ENCODE data around the gene IFITM10.
A peak's percentile ranks its signal among the peaks of the same experiment; 100 is the strongest.

Gene IFITM10

DNA sequence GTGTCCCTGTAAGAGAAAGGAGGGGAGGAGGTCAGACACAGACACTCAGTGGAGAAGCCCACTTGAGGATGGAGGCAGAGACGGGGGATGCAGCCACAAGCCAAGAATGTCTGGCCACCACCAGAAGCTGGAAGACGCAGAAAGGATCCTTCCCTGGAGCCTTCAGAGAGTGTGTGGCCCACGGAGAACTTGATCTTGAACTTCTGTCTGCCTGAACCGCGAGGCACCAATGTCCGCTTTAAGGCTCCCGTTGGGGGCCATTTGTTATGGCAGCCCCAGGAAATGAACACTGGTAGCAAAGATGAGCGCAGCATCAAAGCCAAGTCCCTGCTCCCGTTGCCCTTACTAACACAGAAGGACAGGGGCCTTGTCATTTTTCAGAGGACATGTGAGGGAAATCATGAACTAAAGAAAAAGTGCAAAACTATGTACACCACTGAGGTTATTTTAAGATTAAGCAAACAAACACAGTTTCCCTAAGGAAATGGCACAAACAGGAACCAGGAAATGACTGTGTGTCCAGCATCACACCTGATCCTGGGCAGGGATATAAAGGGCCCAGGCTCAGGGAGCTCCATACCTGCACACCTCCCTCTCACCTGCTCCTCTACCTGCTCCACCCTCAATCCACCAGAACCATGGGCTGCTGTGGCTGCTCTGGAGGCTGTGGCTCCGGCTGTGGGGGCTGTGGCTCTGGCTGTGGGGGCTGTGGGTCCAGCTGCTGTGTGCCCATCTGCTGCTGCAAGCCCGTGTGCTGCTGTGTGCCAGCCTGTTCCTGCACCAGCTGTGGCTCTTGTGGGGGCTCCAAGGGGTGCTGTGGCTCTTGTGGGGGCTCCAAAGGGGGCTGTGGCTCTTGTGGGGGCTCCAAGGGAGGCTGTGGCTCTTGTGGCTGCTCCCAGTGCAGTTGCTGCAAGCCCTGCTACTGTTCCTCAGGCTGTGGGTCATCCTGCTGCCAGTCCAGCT is 53.5 kb downstream of the IFITM10 start, which contains the start of gene KRTAP5-6:
KRTAP5-6 (plus strand) TSS at position 588 of the 963 bp plus-strand sequence; CDS start at position 639, 51 bp downstream.
- TF ChIP-seq, protein P1, sequence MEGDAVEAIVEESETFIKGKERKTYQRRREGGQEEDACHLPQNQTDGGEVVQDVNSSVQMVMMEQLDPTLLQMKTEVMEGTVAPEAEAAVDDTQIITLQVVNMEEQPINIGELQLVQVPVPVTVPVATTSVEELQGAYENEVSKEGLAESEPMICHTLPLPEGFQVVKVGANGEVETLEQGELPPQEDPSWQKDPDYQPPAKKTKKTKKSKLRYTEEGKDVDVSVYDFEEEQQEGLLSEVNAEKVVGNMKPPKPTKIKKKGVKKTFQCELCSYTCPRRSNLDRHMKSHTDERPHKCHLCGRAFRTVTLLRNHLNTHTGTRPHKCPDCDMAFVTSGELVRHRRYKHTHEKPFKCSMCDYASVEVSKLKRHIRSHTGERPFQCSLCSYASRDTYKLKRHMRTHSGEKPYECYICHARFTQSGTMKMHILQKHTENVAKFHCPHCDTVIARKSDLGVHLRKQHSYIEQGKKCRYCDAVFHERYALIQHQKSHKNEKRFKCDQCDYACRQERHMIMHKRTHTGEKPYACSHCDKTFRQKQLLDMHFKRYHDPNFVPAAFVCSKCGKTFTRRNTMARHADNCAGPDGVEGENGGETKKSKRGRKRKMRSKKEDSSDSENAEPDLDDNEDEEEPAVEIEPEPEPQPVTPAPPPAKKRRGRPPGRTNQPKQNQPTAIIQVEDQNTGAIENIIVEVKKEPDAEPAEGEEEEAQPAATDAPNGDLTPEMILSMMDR (IDR thresholded peaks at IDR 0.05; ENCODE audit: low read depth, low read length, missing control alignments) = no peak

DNA sequence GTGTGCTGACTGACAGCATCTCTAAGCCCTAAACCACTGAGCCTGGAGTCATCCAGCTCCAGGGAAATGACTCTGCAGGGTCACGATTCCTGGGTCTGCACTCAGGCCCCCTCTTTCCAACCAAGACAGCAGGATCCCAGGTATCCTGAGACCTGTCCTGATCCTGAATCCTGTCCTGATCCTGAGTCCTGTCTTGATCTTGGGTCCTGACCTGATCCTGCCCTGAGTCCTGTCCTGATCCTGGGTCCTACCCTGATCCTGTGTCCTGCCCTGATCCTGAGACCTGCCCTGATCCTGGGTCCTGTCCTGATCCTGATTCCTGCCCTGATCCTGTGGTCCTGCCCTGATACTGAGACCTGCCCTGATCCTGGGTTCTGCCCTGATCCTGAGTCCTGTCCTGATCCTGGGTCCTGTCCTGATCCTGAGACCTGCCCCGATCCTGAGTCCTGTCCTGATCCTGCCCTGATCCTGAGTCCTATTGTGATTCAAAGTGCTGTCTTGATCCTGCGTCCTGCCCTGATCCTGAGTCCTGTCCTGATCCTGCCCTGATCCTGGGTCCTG is 54.8 kb downstream of the IFITM10 start:
- TF ChIP-seq, protein P1 (IDR thresholded peaks at IDR 0.05; ENCODE audit: low read depth, low read length, missing control alignments) = no peak
- in situ Hi-C loops (cut with HindIII; ENCODE audit: low sequenced_read_pairs) = no loop called here
- DNase-seq (ENCODE audit: low read depth) = no peak
- H3K4me3 ChIP-seq (ENCODE audit: low read depth, low read length) = no peak overlapping the region

More for the DNA sequence above, 53.5 kb downstream of the IFITM10 start, which contains the start of gene KRTAP5-6:
- in situ Hi-C loops (cut with HindIII; ENCODE audit: low sequenced_read_pairs) = no loop called here
- no peak within 1 kb of the TSS for H3K4me3 ChIP-seq (ENCODE audit: low read depth, low read length)
- DNase-seq (ENCODE audit: low read depth) = no peak

DNA sequence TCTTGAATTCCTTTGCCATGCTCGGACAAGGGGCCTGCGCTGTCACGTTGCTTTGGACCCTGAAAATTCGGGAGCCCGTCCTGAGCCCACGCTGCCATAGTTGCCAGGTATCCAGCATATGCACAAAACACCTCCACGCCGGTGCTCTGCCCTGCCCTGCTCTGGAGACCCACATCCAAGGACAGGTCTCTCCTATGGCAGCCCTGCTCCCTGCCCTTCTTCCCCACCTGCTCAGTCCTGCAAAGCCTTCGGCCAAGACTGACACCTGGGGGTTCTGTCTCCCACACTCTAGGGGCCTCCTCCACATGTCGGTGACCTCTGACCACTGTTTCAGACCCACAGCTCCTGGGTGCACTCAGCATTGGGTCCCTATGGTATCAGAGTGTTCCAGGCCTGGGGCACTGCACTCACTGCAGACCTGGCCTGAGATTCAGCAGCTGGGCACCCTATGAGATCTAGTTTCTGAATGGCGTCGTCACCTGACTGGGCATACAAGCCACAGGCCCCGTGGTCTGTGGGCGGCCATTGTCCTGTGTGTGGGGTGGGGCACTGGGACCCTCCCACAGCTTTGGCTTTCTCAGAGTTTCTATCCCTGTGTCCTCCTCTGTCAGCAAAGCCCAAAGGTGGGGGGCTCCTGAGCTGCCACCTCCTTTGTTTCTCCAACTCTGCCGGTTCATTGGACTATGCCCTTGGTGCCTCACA is 55.4 kb downstream of the IFITM10 start:
- no peak for DNase-seq (ENCODE audit: low read depth)
- TF ChIP-seq, protein P1 (IDR thresholded peaks at IDR 0.05; ENCODE audit: low read depth, low read length, missing control alignments) = no peak
- H3K4me3 ChIP-seq (ENCODE audit: low read depth, low read length) = no peak overlapping the region
- in situ Hi-C loops (cut with HindIII; ENCODE audit: low sequenced_read_pairs) = no loop called here

DNA sequence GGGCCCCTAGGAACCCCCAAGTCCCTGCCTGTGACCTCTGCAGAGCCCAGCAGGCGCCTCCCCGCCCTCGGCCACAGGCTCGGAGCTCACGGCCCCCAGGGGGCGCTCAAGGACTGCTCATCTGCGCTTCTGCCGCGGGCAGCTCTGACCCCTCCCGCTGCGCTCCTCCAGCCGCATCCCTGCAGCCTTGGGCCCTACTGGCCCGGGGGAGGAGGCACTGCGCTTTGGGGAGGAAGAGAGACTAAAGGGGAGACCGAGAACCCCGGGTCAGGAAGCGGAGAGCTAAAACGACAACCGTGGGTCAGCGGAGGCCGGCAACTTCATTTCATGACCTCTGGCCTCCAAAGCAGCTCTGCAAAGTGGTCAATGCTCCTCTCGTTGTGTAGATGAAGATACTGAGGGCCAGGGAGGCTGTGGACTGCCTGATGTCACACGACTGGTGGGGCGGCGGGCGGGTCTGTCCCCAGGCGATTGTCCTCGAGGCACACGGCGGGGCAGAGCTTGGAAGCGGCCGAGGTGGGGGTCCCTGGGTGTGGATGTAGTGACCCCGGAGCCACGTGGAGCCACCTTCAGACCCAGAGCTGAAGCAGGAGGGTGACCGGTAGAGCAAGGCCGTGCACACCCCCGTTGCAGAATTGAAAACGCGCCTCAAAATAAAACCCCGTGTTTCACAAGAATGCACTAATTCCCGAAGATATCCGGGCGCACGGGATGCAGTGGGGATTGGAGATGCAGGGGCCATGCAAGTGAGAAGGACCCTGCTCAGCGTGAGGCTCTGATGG is 56.1 kb downstream of the IFITM10 start:
- H3K4me3 ChIP-seq (ENCODE audit: low read depth, low read length) = no peak overlapping the region
- peak; percentile 23 for DNase-seq (ENCODE audit: low read depth)
- TF ChIP-seq, protein P1 (IDR thresholded peaks at IDR 0.05; ENCODE audit: low read depth, low read length, missing control alignments) = peak; percentile 81
- in situ Hi-C loops (cut with HindIII; ENCODE audit: low sequenced_read_pairs) = no loop called here

DNA sequence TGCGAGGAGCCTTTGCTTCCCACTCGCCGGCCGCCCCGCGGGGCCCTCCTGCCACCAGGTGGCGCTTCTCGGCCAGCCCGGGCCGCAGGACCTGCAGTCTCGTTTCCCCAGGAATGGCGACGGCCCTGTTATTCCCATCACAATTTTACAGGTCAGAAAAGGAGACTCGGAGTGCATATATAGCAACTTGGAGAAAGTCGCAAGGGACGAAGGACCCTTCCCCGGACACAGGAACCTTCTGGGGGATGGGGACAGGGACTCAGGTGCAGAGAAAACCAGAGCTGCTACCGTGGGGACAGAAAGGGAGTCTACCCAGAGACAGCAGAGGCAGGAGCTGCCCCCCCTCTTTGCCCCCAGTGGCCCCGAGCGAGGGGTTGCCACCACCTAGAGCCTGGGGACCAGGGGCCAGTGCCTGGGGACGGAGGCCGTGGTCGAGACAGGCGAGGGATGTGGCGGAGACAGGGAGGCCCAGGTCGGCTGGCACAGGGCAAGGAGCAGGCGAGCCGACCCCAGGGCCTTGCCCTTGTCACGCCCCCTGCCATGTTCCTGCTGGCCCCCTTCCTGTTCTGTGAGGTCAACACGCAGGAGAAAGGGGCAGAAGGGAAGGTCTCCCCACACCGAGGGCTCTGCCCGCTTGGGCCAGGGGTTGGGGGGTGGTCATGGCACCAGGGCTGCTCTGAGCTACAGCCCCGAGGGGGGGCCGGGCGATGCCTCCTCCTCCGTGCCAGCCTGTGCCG is 56.9 kb downstream of the IFITM10 start:
- in situ Hi-C loops (cut with HindIII; ENCODE audit: low sequenced_read_pairs) = no loop called here
- peak; percentile 22 for DNase-seq (ENCODE audit: low read depth)
- TF ChIP-seq, protein P1 (IDR thresholded peaks at IDR 0.05; ENCODE audit: low read depth, low read length, missing control alignments) = peak; percentile 97
- peak overlapping the region; percentile 38 for H3K4me3 ChIP-seq (ENCODE audit: low read depth, low read length)

All from astrocyte of the cerebellum (primary cell).